GM12872 (cell line): ENCODE results near the gene KLK6.

Source experiments
- TF ChIP-seq, protein P1 (sequence below): IDR thresholded peaks from 3 replicates; pipeline ENCODE4 v1.5.1; 2011; ENCODE audit warnings: low read depth, mild to moderate bottlenecking, low read length, moderate library complexity; ENCODE audit not compliant: insufficient read depth

The KLK6 gene

DNA sequence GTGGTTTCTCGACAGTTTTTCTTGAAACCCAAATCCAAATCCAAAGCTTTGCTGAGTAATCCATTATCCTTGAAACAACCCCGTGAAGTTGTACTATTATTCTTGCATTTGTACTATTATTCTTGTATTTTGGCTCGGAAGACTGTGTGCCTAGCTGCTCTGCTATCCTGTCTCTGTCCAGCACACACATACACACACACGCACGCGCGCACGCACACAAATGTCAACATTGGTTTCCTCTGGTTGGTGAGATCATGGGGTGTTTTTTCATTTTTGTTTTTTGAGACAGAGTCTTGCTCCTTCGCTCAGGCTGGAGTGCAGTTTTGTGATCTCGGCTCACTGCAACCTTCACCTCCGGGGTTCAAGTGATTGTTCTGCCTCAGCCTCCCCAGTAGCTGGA is 43.2 kb downstream of the KLK6 start:
- TF ChIP-seq, protein P1, sequence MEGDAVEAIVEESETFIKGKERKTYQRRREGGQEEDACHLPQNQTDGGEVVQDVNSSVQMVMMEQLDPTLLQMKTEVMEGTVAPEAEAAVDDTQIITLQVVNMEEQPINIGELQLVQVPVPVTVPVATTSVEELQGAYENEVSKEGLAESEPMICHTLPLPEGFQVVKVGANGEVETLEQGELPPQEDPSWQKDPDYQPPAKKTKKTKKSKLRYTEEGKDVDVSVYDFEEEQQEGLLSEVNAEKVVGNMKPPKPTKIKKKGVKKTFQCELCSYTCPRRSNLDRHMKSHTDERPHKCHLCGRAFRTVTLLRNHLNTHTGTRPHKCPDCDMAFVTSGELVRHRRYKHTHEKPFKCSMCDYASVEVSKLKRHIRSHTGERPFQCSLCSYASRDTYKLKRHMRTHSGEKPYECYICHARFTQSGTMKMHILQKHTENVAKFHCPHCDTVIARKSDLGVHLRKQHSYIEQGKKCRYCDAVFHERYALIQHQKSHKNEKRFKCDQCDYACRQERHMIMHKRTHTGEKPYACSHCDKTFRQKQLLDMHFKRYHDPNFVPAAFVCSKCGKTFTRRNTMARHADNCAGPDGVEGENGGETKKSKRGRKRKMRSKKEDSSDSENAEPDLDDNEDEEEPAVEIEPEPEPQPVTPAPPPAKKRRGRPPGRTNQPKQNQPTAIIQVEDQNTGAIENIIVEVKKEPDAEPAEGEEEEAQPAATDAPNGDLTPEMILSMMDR: no peak

DNA sequence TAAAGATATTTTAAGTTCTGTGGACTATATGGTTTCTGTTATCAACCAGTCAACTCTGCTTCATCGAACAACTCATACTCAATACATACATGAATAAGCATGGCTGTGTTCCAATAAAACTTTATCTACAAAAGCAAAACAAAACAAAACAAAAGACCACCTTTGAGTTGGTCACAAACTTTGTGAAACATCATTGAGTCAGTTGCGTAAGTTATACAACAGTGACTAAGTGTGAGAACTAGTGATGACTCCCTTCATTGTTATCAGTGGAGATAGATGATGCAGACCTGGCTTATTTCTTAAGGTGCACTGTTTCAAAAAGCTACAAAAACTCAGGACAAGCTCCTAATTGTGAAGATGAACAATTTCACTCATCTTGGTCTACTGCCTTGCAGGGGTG is 43.7 kb downstream of the KLK6 start:
- TF ChIP-seq, protein P1: no peak

DNA sequence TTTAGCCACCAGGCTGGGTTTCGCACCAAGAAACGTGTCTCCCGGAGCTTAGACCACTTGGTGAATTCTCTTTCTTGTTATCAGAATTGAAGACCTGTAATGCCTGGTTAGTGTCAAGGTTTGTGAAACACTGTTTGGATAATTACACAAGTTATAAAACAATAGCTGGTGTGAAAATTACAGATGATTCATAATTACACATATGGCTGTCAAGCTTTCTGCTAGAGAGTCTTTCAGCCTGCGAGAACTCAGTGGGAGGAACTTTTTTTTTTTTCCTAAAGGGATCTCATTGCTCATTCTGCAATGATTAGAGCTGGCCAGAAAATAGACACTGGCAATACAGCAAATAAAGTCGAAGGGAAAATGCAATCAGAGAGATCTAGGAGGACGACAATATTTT is 44.8 kb downstream of the KLK6 start:
- TF ChIP-seq, protein P1: no peak

DNA sequence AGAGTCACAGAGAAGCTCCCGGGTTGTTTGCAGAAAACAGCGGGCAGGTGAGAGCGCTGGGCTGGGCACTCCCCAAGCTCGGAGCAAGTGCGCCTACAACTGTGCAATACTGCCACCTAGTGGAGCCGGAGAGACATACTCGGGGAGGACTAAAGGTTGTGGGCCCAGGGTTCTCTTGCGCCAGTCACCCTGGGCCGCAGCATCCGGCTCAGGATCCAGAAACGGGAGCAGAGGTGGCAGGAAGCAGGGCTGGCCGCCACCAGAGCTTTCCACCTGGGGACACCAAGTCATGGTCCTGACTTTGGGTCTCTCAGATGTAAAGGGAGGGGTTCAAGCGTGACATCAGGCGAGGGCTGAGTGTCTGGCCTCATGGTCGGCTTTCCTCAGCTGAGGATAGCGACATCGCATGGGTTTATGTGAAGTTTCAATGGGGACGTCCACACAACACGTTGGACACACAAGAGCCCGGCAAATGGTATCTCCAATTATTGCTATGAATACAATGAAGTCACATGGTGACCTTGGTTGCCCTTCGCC is 47.0 kb downstream of the KLK6 start:
- TF ChIP-seq, protein P1: peak; percentile 87

DNA sequence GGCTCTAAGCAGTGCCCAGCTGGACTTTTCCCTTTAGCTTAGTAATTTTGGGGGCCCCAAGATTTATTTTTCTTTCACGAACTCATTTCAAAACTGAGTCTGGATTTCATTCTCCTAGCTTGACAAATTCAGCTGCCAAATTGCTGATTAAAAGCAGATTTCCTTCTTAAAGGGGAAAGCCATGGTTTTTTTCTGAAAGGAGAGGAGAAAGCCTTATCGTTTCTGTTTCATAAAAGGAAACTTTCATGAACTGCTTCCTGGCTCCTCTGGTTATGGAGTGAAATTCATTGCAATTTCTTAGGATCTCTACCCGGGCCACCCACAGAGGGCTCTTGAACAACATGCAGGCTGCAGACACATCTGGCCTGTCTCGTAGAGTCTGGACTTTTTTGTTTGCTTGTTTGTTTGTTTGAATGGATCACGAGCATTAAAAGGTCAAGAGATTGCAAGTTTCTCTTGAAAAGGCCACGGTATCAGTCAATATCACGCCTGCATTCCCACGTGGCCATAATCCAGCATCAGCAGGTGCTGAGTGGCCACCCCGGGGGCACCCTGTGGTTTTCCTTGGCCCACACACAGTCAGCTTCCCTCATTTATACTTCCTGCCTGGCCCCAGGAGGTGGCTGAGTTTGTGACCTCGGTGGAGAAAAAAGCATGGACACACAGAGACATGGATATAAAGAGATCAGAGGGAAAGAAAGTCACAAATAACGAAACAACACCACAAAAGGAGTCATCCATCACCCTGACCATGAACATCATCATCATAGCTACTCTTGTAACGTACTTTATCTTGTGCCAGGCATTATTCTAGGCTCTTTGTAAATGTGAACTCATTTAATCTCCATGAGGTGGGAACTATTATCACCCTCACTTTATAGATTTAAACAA is 47.7 kb downstream of the KLK6 start:
- TF ChIP-seq, protein P1: no peak

DNA sequence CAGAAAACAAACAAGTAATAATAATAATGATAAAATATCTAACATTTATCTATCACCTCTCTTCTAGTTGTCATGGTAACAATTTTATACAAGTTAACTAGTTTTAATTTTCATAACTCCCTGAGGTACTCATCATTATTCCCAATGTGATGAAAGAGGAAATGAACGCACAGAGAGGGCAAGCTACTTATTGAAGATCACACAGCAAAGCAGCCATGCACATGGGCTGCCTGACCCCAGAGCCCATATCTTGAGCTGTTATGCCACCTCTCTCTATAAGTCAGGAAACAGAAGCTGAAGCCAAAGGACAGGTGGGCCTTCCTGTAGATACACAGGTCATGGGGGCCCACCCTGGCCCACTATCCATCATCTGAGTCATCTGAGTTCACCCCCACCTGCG is 53.3 kb downstream of the KLK6 start:
- TF ChIP-seq, protein P1: no peak

DNA sequence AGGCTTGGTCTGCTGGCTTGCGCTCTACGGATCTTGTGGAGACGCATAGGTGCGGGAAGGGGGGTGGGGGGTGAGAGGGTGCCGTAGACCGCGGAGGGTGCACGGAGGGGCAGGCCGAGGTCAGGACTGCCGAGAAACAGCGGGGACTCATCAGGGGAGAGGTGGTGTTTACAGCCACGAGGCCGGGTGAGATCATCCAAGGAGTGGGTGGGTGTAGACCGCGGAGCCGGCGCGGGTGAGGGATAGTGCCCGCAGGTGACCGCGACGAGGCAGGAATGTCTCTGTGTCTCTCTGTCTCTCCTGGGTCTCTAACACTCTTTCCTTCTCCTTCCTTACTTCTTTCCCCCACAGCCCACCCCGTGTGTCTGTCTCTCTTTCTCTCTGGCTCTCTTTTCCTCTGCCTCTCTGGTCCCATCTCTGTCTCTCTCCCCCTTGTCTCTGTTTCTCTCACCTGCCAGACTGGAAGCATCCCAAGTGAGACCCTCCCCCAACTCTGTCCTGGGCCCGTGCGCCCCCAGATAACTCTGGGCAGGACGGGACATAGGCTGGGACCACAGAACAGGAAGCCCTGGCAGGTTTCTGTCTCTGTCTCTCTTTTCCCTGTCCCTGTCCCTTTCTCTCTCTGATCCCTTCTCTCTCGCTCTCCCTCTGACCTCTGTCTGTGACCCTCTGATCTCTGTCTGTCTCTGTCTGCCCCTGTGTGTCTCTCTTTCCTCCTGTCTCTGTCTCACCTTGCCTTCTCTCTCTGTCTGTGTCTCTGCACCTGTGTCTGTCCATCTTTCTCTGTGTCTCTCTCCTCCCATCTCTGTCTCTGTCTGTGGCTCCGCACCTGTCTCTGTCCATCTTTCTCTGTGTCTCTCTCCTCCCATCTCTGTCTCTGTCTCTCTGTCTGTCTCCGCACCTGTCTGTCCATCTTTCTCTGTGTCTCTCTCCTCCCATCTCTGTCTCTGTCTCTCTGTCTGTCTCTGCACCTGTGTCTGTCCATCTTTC is 56.4 kb downstream of the KLK6 start:
- TF ChIP-seq, protein P1: no peak
